Epithelial cell of prostate (primary cell): ENCODE measurements around the gene AVP.

Experiments
- DNase-seq: peaks from one replicate; pipeline ENCODE4 v3.0.0-alpha.2; 2011; ENCODE audit warnings: low read depth, low spot score
- H3K27ac ChIP-seq: fragments of 450-650 bp; 2 replicates; pipeline ENCODE4 v1.5.1; 2017; ENCODE audit warnings: mild to moderate bottlenecking

Gene AVP

GRCh38 chr20:3111507-3111906 is 27.0 kb upstream of the AVP start:
- no peak for DNase-seq
- no peak overlapping the region for H3K27ac ChIP-seq

DNA sequence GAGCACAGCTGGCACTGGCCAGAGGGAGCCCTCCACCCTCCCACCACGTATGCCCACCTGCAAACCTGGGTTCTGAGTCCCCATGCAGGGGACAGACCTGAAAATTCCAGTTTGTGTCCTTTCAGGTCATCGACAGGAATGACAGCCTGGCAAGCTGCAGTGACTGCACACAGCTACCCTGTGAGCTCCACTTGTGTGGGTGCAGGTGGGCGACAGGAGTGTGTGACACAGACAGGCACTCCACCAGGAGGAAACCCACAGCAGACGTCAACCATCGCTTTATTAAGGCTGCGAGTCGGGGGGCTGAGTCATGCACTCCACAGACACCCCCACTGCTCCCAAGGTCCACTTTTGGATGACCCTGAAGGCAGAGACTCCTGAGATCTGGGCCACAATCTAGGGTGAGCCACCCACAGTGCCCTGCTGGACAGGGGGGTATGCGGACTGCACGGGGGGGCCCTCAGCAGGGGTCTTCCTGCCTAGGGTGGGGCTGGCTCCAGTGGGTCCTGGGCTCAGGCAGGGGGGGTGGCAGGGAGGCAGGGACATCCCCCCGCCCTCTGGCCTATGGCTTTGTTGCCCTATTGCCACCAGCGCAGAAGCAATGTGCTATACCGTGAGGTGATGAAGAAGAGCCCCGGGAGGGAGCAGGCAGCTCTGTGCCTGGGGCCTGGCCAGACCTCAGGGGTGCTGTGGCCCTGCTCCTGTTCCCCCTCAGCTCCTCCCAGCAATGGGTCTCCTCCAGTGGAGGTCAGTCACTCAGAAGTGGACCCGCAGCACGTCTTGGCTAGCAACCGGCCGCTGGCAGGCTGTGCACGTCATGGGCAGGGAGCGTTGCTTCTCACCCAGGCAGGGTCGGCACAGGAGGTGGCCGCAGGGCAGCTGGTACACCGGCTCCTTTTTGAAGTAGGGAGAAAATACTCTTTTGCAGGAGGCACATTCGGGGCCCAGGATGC is 25.1 kb upstream of the AVP start:
- no peak overlapping the region for H3K27ac ChIP-seq

DNA sequence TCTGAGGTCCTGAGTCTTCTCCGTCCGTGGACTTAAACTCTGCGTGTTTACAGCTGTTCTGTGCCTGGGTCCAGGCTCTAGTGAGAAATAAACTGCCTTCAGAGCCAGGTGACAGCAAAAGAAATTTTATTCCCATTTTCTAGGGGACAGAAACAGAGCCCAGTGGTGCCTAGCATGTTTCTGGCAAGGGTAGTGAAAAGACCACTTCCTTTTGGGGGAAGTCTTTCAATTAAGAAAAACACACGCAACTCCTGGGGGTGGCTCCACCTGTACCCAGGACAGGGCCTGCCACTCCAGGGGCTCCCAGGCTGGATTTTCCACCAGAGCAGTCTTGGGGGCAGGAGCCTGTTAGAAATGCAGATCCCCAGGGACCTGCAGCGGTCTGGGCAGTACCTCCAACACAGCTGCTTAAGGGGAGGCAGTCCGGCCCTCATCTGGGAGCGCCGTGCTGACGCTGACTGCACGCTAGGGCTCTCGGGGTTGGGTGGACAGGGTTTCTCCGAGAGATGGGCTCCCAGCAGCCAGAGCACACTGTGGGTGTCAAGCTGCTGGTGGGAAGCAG is 23.0 kb upstream of the AVP start:
- DNase-seq: no peak

More for the DNA sequence above, 25.1 kb upstream of the AVP start:
- DNase-seq: no peak

GRCh38 chr20:3106658-3107463 is 22.3 kb upstream of the AVP start:
- no peak for DNase-seq
- H3K27ac ChIP-seq: no peak overlapping the region

More for the DNA sequence above, 23.0 kb upstream of the AVP start:
- H3K27ac ChIP-seq: no peak overlapping the region

- no peak for DNase-seq
- no peak overlapping the region for H3K27ac ChIP-seq
Observed at GRCh38 chr20:3106185-3106584, 21.7 kb upstream of the AVP start.

DNA sequence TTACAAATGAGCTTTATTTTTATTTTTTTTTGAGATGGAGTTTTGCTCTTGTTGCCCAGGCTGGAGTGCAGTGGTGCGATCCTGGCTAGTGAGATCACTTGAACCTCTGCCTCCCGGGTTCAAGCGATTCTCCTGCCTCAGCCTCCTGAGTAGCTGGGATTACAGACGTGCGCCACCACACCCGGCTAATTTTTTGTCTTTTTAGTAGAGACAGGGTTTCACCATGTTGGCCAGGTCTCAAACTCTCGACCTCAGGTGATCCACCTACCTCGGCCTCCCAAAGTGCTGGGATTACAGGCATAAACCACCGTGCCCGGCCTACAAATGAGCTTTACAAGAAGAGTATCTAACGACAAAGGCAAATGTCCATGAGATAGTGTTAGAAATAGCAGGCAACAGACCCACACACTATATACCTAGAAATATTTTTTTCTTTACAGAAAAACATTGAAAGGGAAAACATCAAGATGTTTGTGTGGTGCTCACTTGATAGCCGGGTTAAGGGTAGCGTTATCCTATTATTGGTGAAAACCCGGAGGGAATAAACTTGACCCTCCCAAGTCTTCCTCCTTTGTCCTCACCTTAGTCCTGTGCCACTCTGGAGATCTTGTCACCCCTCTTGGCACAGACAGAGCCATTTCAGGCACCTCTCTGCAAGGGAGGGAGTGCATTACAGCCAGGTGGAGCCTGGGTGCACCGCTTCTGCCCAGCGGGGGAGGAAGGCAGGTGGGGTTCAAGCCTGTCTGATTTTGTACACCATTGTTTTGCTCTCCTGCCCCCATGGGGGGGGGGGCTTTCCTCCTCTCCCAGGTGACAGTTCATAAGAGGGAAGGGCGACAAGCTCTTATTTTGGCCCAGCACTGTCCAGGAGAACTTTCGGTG is 21.0 kb upstream of the AVP start:
- no peak overlapping the region for H3K27ac ChIP-seq
- no peak for DNase-seq

DNA sequence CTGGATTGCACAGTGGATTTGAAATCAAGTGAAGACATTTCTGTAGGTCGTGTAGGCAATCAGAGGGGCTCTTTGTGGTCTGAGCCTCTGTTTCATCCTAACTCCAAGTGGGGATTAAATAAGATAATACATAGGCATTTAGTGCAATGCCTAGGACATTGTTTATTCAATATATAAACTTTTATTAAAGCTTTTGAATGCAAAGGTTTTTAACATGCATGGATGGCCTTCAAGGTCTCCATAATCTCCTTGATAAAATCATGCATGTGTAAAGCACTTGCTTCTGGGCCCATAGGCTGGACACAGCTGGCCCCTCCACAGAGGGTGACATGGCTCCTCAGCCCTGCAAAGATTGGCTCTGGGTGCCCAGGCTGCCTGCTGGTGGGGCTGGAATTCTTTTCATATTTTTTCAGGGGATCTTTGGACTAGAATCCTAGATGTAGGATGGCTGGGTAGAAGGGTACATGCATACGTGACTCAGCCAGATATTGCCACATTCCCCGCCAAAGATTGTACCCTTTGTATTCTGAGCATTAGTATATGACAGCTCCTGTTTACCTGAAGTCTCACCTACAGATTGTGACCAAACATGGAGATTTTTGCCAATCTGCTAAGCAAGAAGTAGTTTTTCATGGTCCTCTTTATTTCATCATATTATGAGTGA is 19.0 kb upstream of the AVP start:
- no peak for DNase-seq
- no peak overlapping the region for H3K27ac ChIP-seq

DNA sequence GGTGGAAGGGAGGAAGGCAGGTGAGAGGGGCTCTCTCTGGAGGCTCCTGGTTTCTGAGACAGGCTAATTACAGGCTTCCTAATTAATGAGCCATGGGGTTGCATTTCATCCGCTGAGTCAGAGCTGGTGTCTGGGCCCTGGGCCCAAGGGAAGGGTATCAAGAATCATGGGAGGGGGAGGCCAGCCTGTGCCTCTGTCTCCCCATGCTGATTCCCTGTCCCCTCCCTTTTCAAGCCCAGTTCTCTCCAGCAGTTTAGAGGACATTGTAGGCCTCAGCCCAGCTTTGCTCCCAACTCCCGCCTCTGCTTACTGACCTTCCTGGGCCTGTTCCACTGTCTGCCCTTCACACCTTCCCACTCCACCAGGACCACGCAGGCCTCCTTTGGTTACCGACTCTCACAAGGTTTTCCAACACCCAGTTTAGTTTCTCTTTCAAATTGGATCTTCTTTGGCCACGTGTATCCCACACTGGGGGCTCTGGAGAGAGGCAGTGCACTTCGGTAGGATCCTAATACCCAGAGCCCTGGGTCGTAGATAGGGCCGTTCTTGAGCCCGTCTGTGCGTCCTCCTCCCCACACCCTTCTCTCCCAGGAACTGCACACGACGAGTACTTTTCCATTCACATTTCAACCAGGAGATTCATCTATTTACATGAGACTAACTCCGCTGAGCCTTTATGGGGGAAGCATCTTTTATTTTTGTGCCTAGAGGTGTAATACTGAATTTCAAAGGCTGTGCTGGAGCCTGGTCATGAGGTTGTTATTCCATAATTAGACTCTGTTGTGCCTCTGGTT is 18.2 kb upstream of the AVP start:
- no peak for DNase-seq
- no peak overlapping the region for H3K27ac ChIP-seq

DNA sequence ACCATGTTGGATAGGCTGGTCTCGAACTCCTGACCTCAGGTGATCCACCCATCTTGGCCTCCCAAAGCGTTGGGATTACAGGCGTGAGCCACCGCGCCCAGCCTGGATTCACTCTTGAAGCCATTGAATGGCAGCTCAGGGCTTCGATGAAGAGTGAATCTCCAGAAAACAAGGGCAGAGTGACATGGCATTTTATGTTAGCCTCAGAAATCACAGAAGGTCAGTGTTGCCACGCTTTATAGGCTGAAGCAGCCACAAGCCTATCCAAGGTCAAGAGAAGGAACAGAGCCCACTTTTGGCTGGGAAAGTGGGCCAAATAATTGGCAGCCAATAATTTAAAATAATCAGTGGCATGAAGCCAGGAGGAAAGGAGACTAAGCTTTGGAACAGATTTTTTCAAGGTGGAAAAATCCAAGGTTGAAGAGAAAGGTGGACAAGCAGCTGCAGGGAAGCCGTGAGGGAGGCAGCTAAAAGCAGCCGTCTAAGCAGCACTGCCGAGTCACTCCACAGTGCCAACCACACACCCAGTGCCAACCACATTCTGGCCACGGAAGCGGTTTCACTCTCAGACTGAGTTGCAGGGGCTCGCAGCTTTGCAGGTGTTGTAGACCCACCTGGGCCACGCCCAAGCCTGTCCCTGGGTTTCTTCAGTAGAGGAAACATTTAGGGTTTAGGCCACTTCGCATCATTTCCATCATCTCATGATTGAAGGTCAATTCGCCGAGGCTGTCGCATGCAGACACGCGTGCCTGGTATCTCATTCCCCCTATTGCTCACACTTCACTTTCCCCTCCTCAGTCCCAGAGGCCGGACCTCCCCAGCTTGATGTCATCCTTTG is 17.4 kb upstream of the AVP start:
- DNase-seq: no peak
- H3K27ac ChIP-seq: no peak overlapping the region

DNA sequence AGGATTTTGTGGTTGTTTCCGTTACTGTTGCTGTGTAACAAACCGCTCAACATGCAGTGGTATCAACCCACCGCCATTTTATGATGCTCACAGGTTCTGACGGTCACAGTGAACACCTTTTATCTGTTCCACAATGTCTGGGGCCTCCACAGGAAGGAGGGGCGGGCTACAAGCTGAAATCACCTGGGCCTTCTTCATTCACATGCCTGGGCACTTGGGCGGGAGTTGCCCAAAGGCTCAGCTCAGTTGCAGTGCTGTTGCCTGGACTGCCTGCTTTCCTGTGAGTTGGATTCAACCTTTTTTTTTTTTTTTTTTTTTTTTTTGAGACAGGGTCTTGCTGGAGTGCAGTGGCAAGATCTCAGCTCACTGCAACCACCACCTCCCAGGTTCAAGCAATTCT is 16.7 kb upstream of the AVP start:
- no peak for DNase-seq
- no peak overlapping the region for H3K27ac ChIP-seq

DNA sequence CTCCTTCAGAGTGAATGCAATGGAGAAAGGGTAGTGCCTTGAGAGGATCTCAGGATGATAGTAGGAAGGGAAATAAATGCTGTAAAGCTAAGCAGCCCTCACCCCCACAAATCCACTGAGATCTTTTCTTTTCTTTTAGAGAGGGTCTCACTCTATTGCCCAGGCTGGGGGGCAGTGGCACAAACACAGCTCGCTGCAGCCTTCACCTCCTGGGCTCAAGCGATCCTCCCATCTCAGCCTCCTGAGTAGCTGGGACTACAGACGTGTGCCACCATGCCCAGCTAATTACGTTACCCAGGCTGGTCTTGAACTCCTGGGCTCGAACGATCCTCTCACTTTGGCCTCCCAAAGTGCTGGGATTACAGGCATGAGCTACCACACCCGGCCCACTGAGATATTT is 16.0 kb upstream of the AVP start:
- DNase-seq: no peak
- no peak overlapping the region for H3K27ac ChIP-seq

DNA sequence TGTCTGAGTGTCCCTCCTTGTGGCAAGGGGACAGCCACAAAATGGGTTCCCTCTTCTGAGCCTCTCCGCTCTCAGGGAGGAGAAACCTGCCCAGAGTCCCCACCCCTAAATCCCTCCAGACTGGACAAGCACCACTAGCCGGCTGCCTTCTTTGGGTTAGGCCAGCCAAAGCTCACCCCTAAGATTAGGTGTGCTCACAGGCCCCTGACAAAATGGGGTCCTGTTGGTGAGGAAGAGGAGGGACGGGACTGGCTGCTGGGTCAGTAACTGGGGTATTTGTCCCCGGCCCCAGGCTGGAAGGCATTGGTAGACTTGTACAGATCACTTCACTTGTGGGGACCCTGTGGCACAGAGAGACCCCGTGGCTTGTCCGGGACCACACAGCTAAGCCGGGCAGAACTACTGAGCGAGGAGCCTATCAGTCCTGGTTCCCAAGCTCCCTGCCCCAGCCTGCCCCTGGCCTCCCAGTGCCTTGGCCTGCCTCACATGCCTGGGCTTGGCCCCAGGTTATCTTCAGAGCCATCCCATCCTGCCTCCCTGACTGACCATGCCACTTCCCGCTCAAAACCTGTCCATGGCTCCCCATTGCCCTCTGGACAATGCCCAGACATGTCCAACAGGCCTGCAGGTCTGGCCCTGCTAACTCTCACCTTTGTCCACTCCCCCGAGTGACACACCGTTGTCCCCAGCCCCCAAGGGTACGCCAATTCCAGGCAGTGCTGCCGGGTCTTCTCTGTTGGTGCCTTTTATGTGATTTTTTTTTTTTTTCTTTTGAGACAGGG is 10.5 kb upstream of the AVP start:
- H3K27ac ChIP-seq: no peak overlapping the region
- no peak for DNase-seq

DNA sequence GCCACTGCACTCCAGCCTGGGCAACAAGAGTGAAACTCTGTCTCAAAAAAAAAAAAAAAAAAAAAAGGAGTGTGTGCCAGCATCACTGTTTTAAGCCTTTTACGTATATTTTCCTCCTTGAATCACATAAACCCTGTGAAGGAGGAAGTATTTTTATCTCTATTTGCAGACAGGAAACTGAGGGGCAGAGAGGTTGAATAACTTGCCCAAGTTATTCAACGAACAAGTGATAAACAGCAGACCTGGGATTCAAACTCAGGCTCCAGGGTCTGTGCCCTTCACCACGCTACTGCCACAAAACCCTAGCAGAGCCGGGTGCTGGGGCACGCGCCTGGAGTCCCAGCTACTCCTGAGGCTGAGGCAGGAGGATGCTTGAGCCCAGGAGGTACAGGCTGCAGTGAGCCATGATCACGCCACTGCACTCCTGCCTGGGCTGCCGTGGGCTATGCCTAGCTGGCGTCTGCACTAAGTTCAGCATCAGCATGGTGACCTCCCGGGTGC is 9.4 kb upstream of the AVP start:
- H3K27ac ChIP-seq: no peak overlapping the region
- no peak for DNase-seq

DNA sequence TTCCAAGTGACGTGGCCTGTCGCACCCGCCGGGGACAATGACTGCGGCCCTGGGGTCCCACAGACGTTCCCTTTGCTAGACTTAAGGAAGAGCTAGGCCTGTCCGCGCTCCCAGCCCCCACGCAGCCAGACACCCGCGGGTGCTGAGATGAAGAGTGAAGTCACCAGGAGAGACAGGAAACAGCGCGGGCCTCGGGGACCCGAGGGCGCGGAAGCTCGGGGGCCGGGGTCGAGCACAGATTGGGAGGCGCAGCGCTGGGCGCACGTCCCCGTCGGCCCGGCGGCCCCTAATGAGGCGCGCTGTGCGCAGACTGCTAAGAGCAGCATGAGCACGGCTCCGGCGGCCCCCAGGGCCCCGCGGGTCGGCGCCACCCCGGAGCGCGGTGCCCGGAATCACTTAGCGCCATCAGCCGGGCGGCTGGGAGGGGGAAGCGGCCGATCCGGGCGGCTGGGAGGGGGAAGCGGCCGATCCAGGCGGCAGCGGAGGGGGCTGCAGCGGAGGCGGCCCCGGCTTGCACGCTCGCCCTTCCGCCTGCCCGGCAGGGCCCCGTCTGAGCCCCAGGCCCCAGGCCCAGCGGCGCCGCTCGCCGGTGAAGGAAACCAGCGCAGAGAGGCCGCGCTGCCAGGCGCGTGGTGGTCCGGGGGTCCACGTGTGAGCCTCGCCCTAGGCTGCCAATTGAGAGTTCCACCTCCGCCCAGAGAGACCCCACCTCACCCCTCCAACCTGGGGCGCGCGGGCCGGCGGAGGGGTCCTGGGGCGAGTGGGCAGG is 8.3 kb upstream of the AVP start:
- H3K27ac ChIP-seq: no peak overlapping the region
- no peak for DNase-seq

GRCh38 chr20:3090565-3090964 is 6.0 kb upstream of the AVP start:
- DNase-seq: no peak

GRCh38 chr20:3088031-3088430 is 3.5 kb upstream of the AVP start:
- no peak for DNase-seq
- H3K27ac ChIP-seq: no peak overlapping the region

More at GRCh38 chr20:3090565-3090964, 6.0 kb upstream of the AVP start:
- no peak overlapping the region for H3K27ac ChIP-seq
